H1 (cell line): ENCODE results near the gene RASL11B. TPM values are rescaled to one million over a fixed set of nuclear protein-coding genes. Genes with fewer than 3 reads are reported as not detected.

Experiments
- CEBPB ChIP-seq: IDR thresholded peaks from 2 replicates; pipeline ENCODE4 v1.6.1; 2012; ENCODE audit warnings: low read depth, low read length
- RNF2 ChIP-seq: fragments of 200-900, 300-1000 bp; sonication (generic); IDR thresholded peaks from 2 replicates; pipeline ENCODE4 v1.7.1; 2016; ENCODE audit warnings: borderline replicate concordance, low read depth, mild to moderate bottlenecking, antibody characterized with exemption, low read length; ENCODE audit not compliant: poor library complexity, severe bottlenecking; ENCODE audit errors: missing control alignments
- polyA plus RNA-seq, 7 experiments: library from polyadenylated mRNA; depleted of rRNA in 3 of 7; stranded (reverse) in 5 of 7; unstranded in 2 of 7; fragments of >200 nt in 5 of 7; fragments of 200-250 nt in 2 of 7; gene quantifications; 1 replicate in 5 of 7; 2 replicates in 1 of 7; 4 replicates in 1 of 7; pipeline versions ENCODE4 v1.2.1 to v1.2.3, GENCODE V29; 2011 to 2013; ENCODE audit warnings: missing spikeins in 2 of 7, mixed read lengths in 2 of 7
- total RNA-seq: library from RNA; stranded (reverse); fragmentation: NEBNext Ultra II Directional; extraction: Animal tissue kit (Norgen Biotek cat#: 25700); gene quantifications from 2 replicates; pipeline ENCODE4 v1.2.1, GENCODE V29; 2021

The RASL11B gene
- total and polyA plus RNA-seq, 2 of the 8 experiments (the other 6 are each of a cell fraction or from before 2014, with no cell fraction given) = 49.8 to 75.5 TPM

DNA sequence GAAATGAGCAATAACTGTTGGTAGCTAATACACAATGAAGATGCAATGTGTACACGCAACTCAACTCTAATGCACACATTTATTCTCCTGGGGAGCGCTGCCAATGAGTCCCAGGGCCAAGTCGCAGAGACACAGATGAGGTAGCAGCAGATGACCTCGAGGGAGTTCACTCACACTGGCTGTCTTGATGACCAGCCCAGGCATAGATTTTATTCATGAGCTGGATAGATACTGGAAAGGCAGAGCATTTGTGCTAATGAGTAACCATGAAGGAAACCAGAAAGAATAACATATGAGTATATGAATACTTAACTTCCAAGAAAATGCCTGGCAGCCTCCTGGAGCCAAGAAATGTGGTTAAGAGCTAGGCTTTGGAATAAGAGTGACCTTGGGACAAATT is 42.3 kb downstream of the RASL11B start (continued):
- TF ChIP-seq CEBPB = no peak
- TF ChIP-seq RNF2 = no peak
- TF ChIP-seq, all 59 proteins: peak for 0
